GM19043 (cell line): ENCODE measurements around the gene AGO3.
"Not testable (repeated sequence)": the region's sequence is repeated elsewhere in the genome, so short reads cannot be mapped to it uniquely, and the experiment has no call there.

Experiments
- ATAC-seq: cut with Tn5 transposase; IDR thresholded peaks from one replicate; pipeline ENCODE4 v1.9.1; 2021; ENCODE audit warnings: low read depth; ENCODE audit not compliant: unreplicated experiment

Gene AGO3

GRCh38 chr1:36006941-36007500 lies 76.1 kb downstream of the AGO3 start:
- ATAC-seq, result no peak

- no peak for ATAC-seq
Measured at GRCh38 chr1:36007741-36008140, 76.8 kb downstream of the AGO3 start.

GRCh38 chr1:36008546-36009197 lies 77.8 kb downstream of the AGO3 start:
- ATAC-seq, result no peak

- no peak for ATAC-seq
Measured at GRCh38 chr1:36014722-36015220, 83.9 kb downstream of the AGO3 start.

GRCh38 chr1:36016686-36017085 lies 85.8 kb downstream of the AGO3 start:
- ATAC-seq, result no peak

GRCh38 chr1:36023098-36023769 lies 92.3 kb downstream of the AGO3 start:
- ATAC-seq, result peak; percentile 63

GRCh38 chr1:36024024-36024423 lies 93.1 kb downstream of the AGO3 start:
- ATAC-seq, result not testable (repeated sequence)

- ATAC-seq, result no peak
Measured at GRCh38 chr1:36024847-36025246, 93.9 kb downstream of the AGO3 start.

GRCh38 chr1:36027766-36028165 lies 96.9 kb downstream of the AGO3 start:
- no peak for ATAC-seq

GRCh38 chr1:36031441-36031840 lies 100.5 kb downstream of the AGO3 start:
- no peak for ATAC-seq

- no peak for ATAC-seq
Measured at GRCh38 chr1:36034692-36035091, 103.8 kb downstream of the AGO3 start.

- no peak for ATAC-seq
Measured at GRCh38 chr1:36035154-36035553, 104.2 kb downstream of the AGO3 start.

GRCh38 chr1:36040238-36040637 lies 109.3 kb downstream of the AGO3 start:
- no peak for ATAC-seq

- no peak for ATAC-seq
Measured at GRCh38 chr1:36051821-36052220, 120.9 kb downstream of the AGO3 start.

- ATAC-seq, result no peak
Measured at GRCh38 chr1:36053978-36054377, 123.1 kb downstream of the AGO3 start.

- no peak for ATAC-seq
Measured at GRCh38 chr1:36055706-36056105, 124.8 kb downstream of the AGO3 start.

- ATAC-seq, result no peak
Measured at GRCh38 chr1:36062315-36062714, 131.4 kb downstream of the AGO3 start.

GRCh38 chr1:36067871-36068270 lies 137.0 kb downstream of the AGO3 start:
- ATAC-seq, result no peak

- no peak for ATAC-seq
Measured at GRCh38 chr1:36068866-36069265, 138.0 kb downstream of the AGO3 start.

- no peak for ATAC-seq
Measured at GRCh38 chr1:36070349-36070748, 139.4 kb downstream of the AGO3 start.

GRCh38 chr1:36076979-36077573 lies 146.2 kb downstream of the AGO3 start:
- ATAC-seq, result no peak
